ENCODE measurements around the gene OPCML. TPM values are rescaled to one million over a fixed set of nuclear protein-coding genes. Genes with fewer than 3 reads are reported as not detected.

The OPCML gene
- total RNA-seq, 1 donor from 2014 or later, result under 0.01 TPM

- Histone ChIP-seq H3K4me3 (ENCODE audit: low read length in 3 of 3) (no peak overlapping the region), H3K4me1 (ENCODE audit: control insufficient read depth in 3 of 3, insufficient read depth in 3 of 3, low read length in 3 of 3) (no peaks in the 10 kb centered on the region), H3K27ac (ENCODE audit: low read depth, low read length) (no peak overlapping the region), H3K36me3 (ENCODE audit: control insufficient read depth in 3 of 3, insufficient read depth in 3 of 3, low read length in 3 of 3) (no peaks in the 10 kb centered on the region), H3K9ac (ENCODE audit: low read depth in 1 of 3, low read length in 3 of 3) (no peak overlapping the region), H3K9me3 (ENCODE audit: control insufficient read depth in 3 of 3, low read length in 3 of 3) (peaks cover 0 to 3% (median 0%) of the 10 kb centered on the region in 3 donors), H3K27me3 (ENCODE audit: control insufficient read depth in 3 of 3, insufficient read depth in 3 of 3, low read length in 3 of 3) (no peaks in the 10 kb centered on the region)
These were observed 201.3 kb downstream of the OPCML start for GRCh38 chr11:133331031-133331430.

DNA sequence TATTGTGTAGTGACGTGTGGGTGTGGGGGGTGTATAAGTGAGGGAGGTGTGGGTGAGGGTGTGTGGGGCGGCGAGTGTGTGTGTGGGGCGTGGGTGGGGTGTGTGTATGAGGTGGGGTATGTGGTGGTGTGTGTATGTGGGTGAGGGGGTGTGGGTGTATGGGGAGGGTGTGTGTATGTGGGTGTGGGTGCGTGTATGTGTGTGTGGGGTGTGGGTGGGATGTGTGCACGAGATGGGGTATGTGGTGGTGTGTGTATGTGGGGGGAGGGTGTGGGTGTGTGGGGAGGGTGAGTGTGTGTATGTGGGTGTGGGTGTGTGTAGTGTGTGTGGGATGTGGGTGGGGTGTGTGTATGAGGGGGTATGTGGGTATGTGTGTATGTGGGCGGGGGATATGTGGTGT lies 205.5 kb downstream of the OPCML start:
- no peaks in the 10 kb centered on the region for H3K27me3 ChIP-seq (ENCODE audit: control insufficient read depth in 3 of 3, insufficient read depth in 3 of 3, low read length in 3 of 3)
- no peak overlapping the region for H3K27ac ChIP-seq (ENCODE audit: low read depth, low read length)
- H3K4me1 ChIP-seq (ENCODE audit: control insufficient read depth in 3 of 3, insufficient read depth in 3 of 3, low read length in 3 of 3), result no peaks in the 10 kb centered on the region
- no peak overlapping the region for H3K9ac ChIP-seq (ENCODE audit: low read depth in 1 of 3, low read length in 3 of 3)
- H3K4me3 ChIP-seq (ENCODE audit: low read length in 3 of 3), result no peak overlapping the region
- no peaks in the 10 kb centered on the region for H3K36me3 ChIP-seq (ENCODE audit: control insufficient read depth in 3 of 3, insufficient read depth in 3 of 3, low read length in 3 of 3)
- peaks cover 0 to 2% (median 0%) of the 10 kb centered on the region in 3 donors for H3K9me3 ChIP-seq (ENCODE audit: control insufficient read depth in 3 of 3, low read length in 3 of 3)

GRCh38 chr11:133326332-133326731 lies 206.0 kb downstream of the OPCML start:
- no peak overlapping the region for H3K9ac ChIP-seq (ENCODE audit: low read depth in 1 of 3, low read length in 3 of 3)
- H3K27me3 ChIP-seq (ENCODE audit: control insufficient read depth in 3 of 3, insufficient read depth in 3 of 3, low read length in 3 of 3), result no peaks in the 10 kb centered on the region
- H3K9me3 ChIP-seq (ENCODE audit: control insufficient read depth in 3 of 3, low read length in 3 of 3), result peaks cover 0 to 2% (median 0%) of the 10 kb centered on the region in 3 donors
- no peaks in the 10 kb centered on the region for H3K4me1 ChIP-seq (ENCODE audit: control insufficient read depth in 3 of 3, insufficient read depth in 3 of 3, low read length in 3 of 3)
- no peak overlapping the region for H3K27ac ChIP-seq (ENCODE audit: low read depth, low read length)
- H3K36me3 ChIP-seq (ENCODE audit: control insufficient read depth in 3 of 3, insufficient read depth in 3 of 3, low read length in 3 of 3), result no peaks in the 10 kb centered on the region
- no peak overlapping the region for H3K4me3 ChIP-seq (ENCODE audit: low read length in 3 of 3)

DNA sequence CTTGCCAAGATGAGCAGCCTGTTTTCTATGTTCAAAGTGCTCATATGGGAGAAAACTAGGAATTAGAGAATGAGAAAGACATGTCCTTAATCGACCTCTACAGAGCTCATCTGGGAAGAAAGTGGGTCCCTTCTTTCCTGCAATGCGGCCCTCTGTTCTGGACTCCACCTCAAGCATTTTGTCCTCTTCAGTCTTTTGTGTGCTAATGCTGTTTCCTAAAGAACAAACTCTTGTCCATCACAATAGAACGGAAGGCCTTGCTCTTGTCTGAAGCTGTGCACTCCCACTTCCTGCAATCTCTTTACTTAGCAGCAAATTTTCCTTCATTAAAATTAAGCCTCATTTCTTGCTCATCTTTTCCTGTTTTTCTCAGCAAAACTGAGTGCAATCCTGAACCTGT lies 206.6 kb downstream of the OPCML start:
- Histone ChIP-seq H3K4me3 (ENCODE audit: low read length in 3 of 3) (no peak overlapping the region), H3K9me3 (ENCODE audit: control insufficient read depth in 3 of 3, low read length in 3 of 3) (no peaks in the 10 kb centered on the region), H3K27ac (ENCODE audit: low read depth, low read length) (no peak overlapping the region), H3K27me3 (ENCODE audit: control insufficient read depth in 3 of 3, insufficient read depth in 3 of 3, low read length in 3 of 3) (no peaks in the 10 kb centered on the region), H3K9ac (ENCODE audit: low read depth in 1 of 3, low read length in 3 of 3) (no peak overlapping the region), H3K36me3 (ENCODE audit: control insufficient read depth in 3 of 3, insufficient read depth in 3 of 3, low read length in 3 of 3) (no peaks in the 10 kb centered on the region), H3K4me1 (ENCODE audit: control insufficient read depth in 3 of 3, insufficient read depth in 3 of 3, low read length in 3 of 3) (no peaks in the 10 kb centered on the region)

DNA sequence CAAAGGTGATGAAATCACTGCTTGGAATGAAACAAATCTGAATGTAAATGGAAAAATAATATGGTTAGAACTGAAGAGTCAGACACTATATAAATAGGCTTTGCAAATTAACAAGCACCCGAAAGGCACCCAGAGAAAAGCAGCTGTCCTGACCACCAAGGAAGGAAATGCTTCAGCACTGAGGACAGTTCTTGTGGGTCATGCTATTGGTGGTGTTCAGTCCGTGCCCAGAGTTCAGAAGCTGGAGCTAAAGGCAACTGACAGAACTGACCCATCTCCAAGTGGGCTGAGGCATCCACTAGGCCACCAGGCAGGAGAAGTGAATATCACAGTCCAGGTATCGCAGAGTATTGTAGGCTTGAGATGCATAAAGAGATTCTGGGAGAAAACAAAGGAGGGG lies 208.9 kb downstream of the OPCML start:
- Histone ChIP-seq H3K4me3 (ENCODE audit: low read length in 3 of 3) (no peak overlapping the region), H3K9me3 (ENCODE audit: control insufficient read depth in 3 of 3, low read length in 3 of 3) (no peaks in the 10 kb centered on the region), H3K9ac (ENCODE audit: low read depth in 1 of 3, low read length in 3 of 3) (no peak overlapping the region), H3K4me1 (ENCODE audit: control insufficient read depth in 3 of 3, insufficient read depth in 3 of 3, low read length in 3 of 3) (no peaks in the 10 kb centered on the region), H3K27me3 (ENCODE audit: control insufficient read depth in 3 of 3, insufficient read depth in 3 of 3, low read length in 3 of 3) (no peaks in the 10 kb centered on the region), H3K27ac (ENCODE audit: low read depth, low read length) (no peak overlapping the region), H3K36me3 (ENCODE audit: control insufficient read depth in 3 of 3, insufficient read depth in 3 of 3, low read length in 3 of 3) (no peaks in the 10 kb centered on the region)

DNA sequence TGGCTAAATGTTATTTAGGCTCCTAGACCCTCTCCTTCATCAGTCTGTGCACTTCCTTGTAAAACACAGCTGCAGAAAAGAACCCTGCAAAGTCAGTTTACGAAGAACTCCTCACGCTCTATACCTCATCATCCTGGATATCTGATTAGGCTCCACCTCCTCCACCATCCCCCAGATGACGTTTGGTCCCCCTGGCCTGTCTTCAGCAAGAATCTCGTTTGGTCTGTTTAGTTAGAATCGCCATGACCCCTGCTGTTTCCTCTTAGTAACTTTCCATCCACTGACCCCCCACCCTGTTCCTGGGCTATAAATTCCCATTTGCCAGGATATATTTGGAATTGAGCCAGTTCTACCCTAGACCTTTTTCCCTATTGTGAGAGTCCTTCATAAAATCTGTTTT lies 214.1 kb downstream of the OPCML start:
- Histone ChIP-seq H3K27me3 (ENCODE audit: control insufficient read depth in 3 of 3, insufficient read depth in 3 of 3, low read length in 3 of 3) (no peaks in the 10 kb centered on the region), H3K4me3 (ENCODE audit: low read length in 3 of 3) (no peak overlapping the region), H3K9me3 (ENCODE audit: control insufficient read depth in 3 of 3, low read length in 3 of 3) (no peaks in the 10 kb centered on the region), H3K9ac (ENCODE audit: low read depth in 1 of 3, low read length in 3 of 3) (no peak overlapping the region), H3K27ac (ENCODE audit: low read depth, low read length) (no peak overlapping the region), H3K36me3 (ENCODE audit: control insufficient read depth in 3 of 3, insufficient read depth in 3 of 3, low read length in 3 of 3) (no peaks in the 10 kb centered on the region), H3K4me1 (ENCODE audit: control insufficient read depth in 3 of 3, insufficient read depth in 3 of 3, low read length in 3 of 3) (no peaks in the 10 kb centered on the region)

GRCh38 chr11:133311230-133311629 lies 221.1 kb downstream of the OPCML start:
- Histone ChIP-seq H3K4me1 (ENCODE audit: control insufficient read depth in 3 of 3, insufficient read depth in 3 of 3, low read length in 3 of 3) (no peaks in the 10 kb centered on the region), H3K4me3 (ENCODE audit: low read length in 3 of 3) (no peak overlapping the region), H3K27ac (ENCODE audit: low read depth, low read length) (no peak overlapping the region), H3K36me3 (ENCODE audit: control insufficient read depth in 3 of 3, insufficient read depth in 3 of 3, low read length in 3 of 3) (no peaks in the 10 kb centered on the region), H3K9me3 (ENCODE audit: control insufficient read depth in 3 of 3, low read length in 3 of 3) (peaks cover 0 to 2% (median 0%) of the 10 kb centered on the region in 3 donors), H3K27me3 (ENCODE audit: control insufficient read depth in 3 of 3, insufficient read depth in 3 of 3, low read length in 3 of 3) (no peaks in the 10 kb centered on the region), H3K9ac (ENCODE audit: low read depth in 1 of 3, low read length in 3 of 3) (no peak overlapping the region)

GRCh38 chr11:133306019-133306418 lies 226.3 kb downstream of the OPCML start:
- Histone ChIP-seq H3K27me3 (ENCODE audit: control insufficient read depth in 3 of 3, insufficient read depth in 3 of 3, low read length in 3 of 3) (no peaks in the 10 kb centered on the region), H3K9me3 (ENCODE audit: control insufficient read depth in 3 of 3, low read length in 3 of 3) (peaks cover 0 to 2% (median 2%) of the 10 kb centered on the region in 3 donors), H3K36me3 (ENCODE audit: control insufficient read depth in 3 of 3, insufficient read depth in 3 of 3, low read length in 3 of 3) (no peaks in the 10 kb centered on the region), H3K4me3 (ENCODE audit: low read length in 3 of 3) (no peak overlapping the region), H3K4me1 (ENCODE audit: control insufficient read depth in 3 of 3, insufficient read depth in 3 of 3, low read length in 3 of 3) (no peaks in the 10 kb centered on the region), H3K27ac (ENCODE audit: low read depth, low read length) (no peak overlapping the region), H3K9ac (ENCODE audit: low read depth in 1 of 3, low read length in 3 of 3) (no peak overlapping the region)

- Histone ChIP-seq H3K4me3 (ENCODE audit: low read length in 3 of 3) (no peak overlapping the region), H3K27ac (ENCODE audit: low read depth, low read length) (no peak overlapping the region), H3K27me3 (ENCODE audit: control insufficient read depth in 3 of 3, insufficient read depth in 3 of 3, low read length in 3 of 3) (no peaks in the 10 kb centered on the region), H3K36me3 (ENCODE audit: control insufficient read depth in 3 of 3, insufficient read depth in 3 of 3, low read length in 3 of 3) (no peaks in the 10 kb centered on the region), H3K9me3 (ENCODE audit: control insufficient read depth in 3 of 3, low read length in 3 of 3) (peaks cover 0 to 2% (median 2%) of the 10 kb centered on the region in 3 donors), H3K4me1 (ENCODE audit: control insufficient read depth in 3 of 3, insufficient read depth in 3 of 3, low read length in 3 of 3) (no peaks in the 10 kb centered on the region), H3K9ac (ENCODE audit: low read depth in 1 of 3, low read length in 3 of 3) (no peak overlapping the region)
These were observed 226.9 kb downstream of the OPCML start for GRCh38 chr11:133305208-133305956.

DNA sequence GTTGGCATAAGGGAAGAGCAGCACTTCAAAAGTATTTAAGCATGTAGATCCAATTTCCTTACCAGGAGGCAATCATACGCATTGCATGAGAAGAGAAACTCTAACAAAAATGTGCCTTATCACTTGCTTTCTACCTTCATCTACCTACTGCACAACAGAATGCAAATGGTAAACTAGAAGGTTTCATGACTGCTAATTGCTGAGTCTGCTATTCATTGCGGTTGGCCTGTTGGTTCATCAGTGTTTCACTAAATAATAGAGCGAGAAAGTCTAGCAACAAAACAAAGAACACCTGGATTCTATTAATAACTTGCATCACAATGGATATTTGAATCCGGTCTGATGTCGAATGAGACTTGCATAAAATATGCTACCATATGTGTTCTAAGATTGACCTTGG lies 229.0 kb downstream of the OPCML start:
- H3K9ac ChIP-seq (ENCODE audit: low read depth in 1 of 3, low read length in 3 of 3), result no peak overlapping the region
- no peak overlapping the region for H3K4me3 ChIP-seq (ENCODE audit: low read length in 3 of 3)
- H3K27me3 ChIP-seq (ENCODE audit: control insufficient read depth in 3 of 3, insufficient read depth in 3 of 3, low read length in 3 of 3), result no peaks in the 10 kb centered on the region
- H3K27ac ChIP-seq (ENCODE audit: low read depth, low read length), result no peak overlapping the region
- H3K9me3 ChIP-seq (ENCODE audit: control insufficient read depth in 3 of 3, low read length in 3 of 3), result peaks cover 0 to 2% (median 0%) of the 10 kb centered on the region in 3 donors
- no peaks in the 10 kb centered on the region for H3K36me3 ChIP-seq (ENCODE audit: control insufficient read depth in 3 of 3, insufficient read depth in 3 of 3, low read length in 3 of 3)
- no peaks in the 10 kb centered on the region for H3K4me1 ChIP-seq (ENCODE audit: control insufficient read depth in 3 of 3, insufficient read depth in 3 of 3, low read length in 3 of 3)

Data from skeletal muscle tissue (tissue), 4 donors.